Thyroid gland (tissue), 4 donors: ENCODE measurements around the gene NDC80. TPM values are rescaled to one million over a fixed set of nuclear protein-coding genes. Genes with fewer than 3 reads are reported as not detected.
A peak's percentile ranks its signal among the peaks of the same experiment; 100 is the strongest.
"Not testable (repeated sequence)": the region's sequence is repeated elsewhere in the genome, so short reads cannot be mapped to it uniquely, and the experiment has no call there.

Experiments
- DNase-seq, 2 donors: peaks; one replicate each; pipeline ENCODE4 v3.0.0-alpha.2; 2019
- H3K27ac ChIP-seq, 3 donors: fragments of 200-600 bp; sonication (generic); 1 replicate in 2 of 3; 2 replicates in 1 of 3; pipeline ENCODE4 v1.5.1; 2016 to 2019; ENCODE audit warnings: mild to moderate bottlenecking in 1 of 3, moderate library complexity in 1 of 3
- H3K27me3 ChIP-seq: fragments of 200-600 bp; sonication (generic); one replicate; pipeline ENCODE4 v1.5.1; 2019
- H3K36me3 ChIP-seq, 2 donors: fragments of 200-600 bp; sonication (generic); one replicate each; pipeline ENCODE4 v1.5.1; 2016 to 2019
- H3K4me1 ChIP-seq, 2 donors: fragments of 200-600 bp; sonication (generic); one replicate each; pipeline ENCODE4 v1.5.1; 2017 to 2019
- H3K4me3 ChIP-seq, 3 donors: fragments of 200-600 bp; sonication (generic); replicated peaks in 1 of 3; 1 replicate in 2 of 3; 2 replicates in 1 of 3; pipeline ENCODE4 v1.5.1; 2016; ENCODE audit warnings: mild to moderate bottlenecking in 1 of 3
- H3K9me3 ChIP-seq: fragments of 200-600 bp; sonication (generic); one replicate; pipeline ENCODE4 v1.5.1; 2017
- CTCF ChIP-seq, 6 experiments: fragments of 200-600 bp in 3 of 6; fragments of 450-650 bp in 3 of 6; sonication (generic) in 3 of 6; IDR thresholded peaks; one replicate each; pipeline ENCODE4 v1.5.1; 2016 to 2019; ENCODE audit warnings: antibody characterized with exemption in 6 of 6, mild to moderate bottlenecking in 2 of 6, inconsistent platforms in 1 of 6, moderate library complexity in 1 of 6
- POLR2A ChIP-seq, 2 donors: fragments of 450-650 bp; IDR thresholded peaks; one replicate each; pipeline ENCODE4 v1.6.1; 2017; ENCODE audit warnings: antibody characterized with exemption in 2 of 2, mild to moderate bottlenecking in 2 of 2, moderate library complexity in 1 of 2
- WGBS, 2 donors: methylation state at CpG; one replicate each; pipeline ENCODE4 v1.1.5; 2017; 5-methylcytosine and 5-hydroxymethylcytosine counted together
- intact Hi-C: fragments of 100-400 bp; cut with DNase I; formaldehyde crosslinking; loops from one replicate; pipeline ENCODE4 v1.15.1; 2023
- total RNA-seq, 4 donors: library from RNA; depleted of rRNA; stranded (reverse); fragments of >200 nt; gene quantifications; one replicate each; pipeline ENCODE4 v1.2.3, GENCODE V29; 2016

Gene NDC80
- total RNA-seq, 4 donors from 2014 or later: 0.33 to 1.4 (median 0.81) TPM; not detected in 1

GRCh38 chr18:2537296-2537695 lies 34.1 kb upstream of the NDC80 start:
- WGBS, 2 donors: 61 to 63% methylated on average over 3 of the region's 3 CpGs
- no peaks in the 10 kb centered on the region for H3K27me3 ChIP-seq
- intact Hi-C loops: no loop called here
- no peak overlapping the region for H3K27ac ChIP-seq
- DNase-seq: no peak
- H3K36me3 ChIP-seq: no peaks in the 10 kb centered on the region
- no peaks in the 10 kb centered on the region for H3K9me3 ChIP-seq
- H3K4me3 ChIP-seq: no peak overlapping the region
- no peaks in the 10 kb centered on the region for H3K4me1 ChIP-seq
- TF ChIP-seq CTCF (IDR thresholded peaks at IDR 0.05) (no peak), POLR2A (IDR thresholded peaks at IDR 0.05) (no peak)

GRCh38 chr18:2538236-2538635 lies 33.1 kb upstream of the NDC80 start:
- 89 to 95% methylated on average over 1 of the region's 1 CpG for WGBS, 2 donors
- TF ChIP-seq CTCF (IDR thresholded peaks at IDR 0.05) (no peak), POLR2A (IDR thresholded peaks at IDR 0.05) (no peak)
- no peak overlapping the region for H3K4me3 ChIP-seq
- no peaks in the 10 kb centered on the region for H3K4me1 ChIP-seq
- no peaks in the 10 kb centered on the region for H3K9me3 ChIP-seq
- no peaks in the 10 kb centered on the region for H3K27me3 ChIP-seq
- no peak overlapping the region for H3K27ac ChIP-seq
- intact Hi-C loops: no loop called here
- no peak for DNase-seq
- no peaks in the 10 kb centered on the region for H3K36me3 ChIP-seq

- H3K4me3 ChIP-seq: no peak overlapping the region
- no peaks in the 10 kb centered on the region for H3K4me1 ChIP-seq
- no peaks in the 10 kb centered on the region for H3K36me3 ChIP-seq
- intact Hi-C loops: no loop called here
- no peaks in the 10 kb centered on the region for H3K27me3 ChIP-seq
- no peaks in the 10 kb centered on the region for H3K9me3 ChIP-seq
- H3K27ac ChIP-seq: no peak overlapping the region
- no peak for TF ChIP-seq CTCF (IDR thresholded peaks at IDR 0.05)
- no peak for TF ChIP-seq POLR2A (IDR thresholded peaks at IDR 0.05)
- no peak for DNase-seq
- 68 to 82% methylated on average over 1 of the region's 1 CpG for WGBS, 2 donors
Measured at GRCh38 chr18:2538844-2539243, 32.5 kb upstream of the NDC80 start.

- intact Hi-C loops: no loop called here
- TF ChIP-seq POLR2A (IDR thresholded peaks at IDR 0.05) (no peak), CTCF (IDR thresholded peaks at IDR 0.05) (no peak)
- Histone ChIP-seq H3K27ac (no peak overlapping the region), H3K4me1 (no peaks in the 10 kb centered on the region), H3K9me3 (no peaks in the 10 kb centered on the region), H3K27me3 (no peaks in the 10 kb centered on the region), H3K4me3 (no peak overlapping the region), H3K36me3 (no peaks in the 10 kb centered on the region)
- WGBS, 2 donors: 85 to 87% methylated on average over 4 of the region's 4 CpGs
- DNase-seq: no peak
Measured at GRCh38 chr18:2540575-2540974, 30.8 kb upstream of the NDC80 start.

DNA sequence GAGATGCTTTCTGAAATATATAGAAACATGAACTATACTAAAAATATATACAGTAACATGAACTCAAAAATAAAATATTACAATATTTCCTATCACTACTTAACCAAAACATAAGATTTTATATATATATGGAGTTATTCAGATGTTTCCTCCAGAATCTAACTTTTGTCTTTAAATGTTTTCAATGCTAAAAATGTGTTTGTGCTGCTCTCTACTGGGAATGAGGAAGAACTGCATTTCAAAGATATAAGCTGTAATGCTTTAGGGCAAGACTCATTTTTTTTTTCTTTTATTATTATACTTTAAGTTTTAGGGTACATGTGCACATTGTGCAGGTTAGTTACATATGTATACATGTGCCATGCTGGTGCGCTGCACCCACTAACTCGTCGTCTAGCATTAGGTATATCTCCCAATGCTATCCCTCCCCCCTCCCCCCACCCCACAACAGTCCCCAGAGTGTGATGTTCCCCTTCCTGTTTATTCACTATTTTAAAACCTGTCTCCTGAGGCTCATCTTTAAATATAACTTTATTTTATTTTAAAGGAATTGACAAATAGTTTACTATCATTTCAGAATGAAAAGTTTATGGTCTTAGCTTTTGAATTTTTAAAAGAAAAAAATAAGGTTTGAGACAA lies 29.3 kb upstream of the NDC80 start:
- H3K4me1 ChIP-seq, H3K27me3 ChIP-seq, H3K9me3 ChIP-seq, H3K36me3 ChIP-seq, intact Hi-C loops, DNase-seq, H3K27ac ChIP-seq, H3K4me3 ChIP-seq: not testable (repeated sequence)
- peak in 4 of 6 experiments; percentile 23 to 57 (median 47) for TF ChIP-seq CTCF (IDR thresholded peaks at IDR 0.05)
- WGBS, 2 donors: 22 to 23% methylated on average over 3 of the region's 3 CpGs
